ENCODE measurements around the gene FYCO1. TPM values are rescaled to one million over a fixed set of nuclear protein-coding genes. Genes with fewer than 3 reads are reported as not detected.

The FYCO1 gene
- polyA plus RNA-seq, 2 of the 4 experiments (the other 2 are of a cell fraction) = 3.7 to 4.4 TPM

GRCh38 chr3:45964139-45964538 lies 31.5 kb downstream of the FYCO1 start:
- TF ChIP-seq JUN (IDR thresholded peaks at IDR 0.05) (no peak), REST (IDR thresholded peaks at IDR 0.05) (no peak), CHD4 (IDR thresholded peaks at IDR 0.05; ENCODE audit: borderline replicate concordance) (no peak), HOXA7 (CRISPR knock-in tag; IDR thresholded peaks at IDR 0.05) (no peak), KDM1A (IDR thresholded peaks at IDR 0.05; ENCODE audit: low read depth) (no peak), HES2 (IDR thresholded peaks at IDR 0.05) (no peak), POLR2AphosphoS2 (conservative IDR thresholded peaks at IDR 0.05; ENCODE audit: low read length) (no peak), ATOH8 (CRISPR knock-in tag; IDR thresholded peaks at IDR 0.05; ENCODE audit: low read depth) (no peak), NR3C1 (IDR thresholded peaks at IDR 0.05) (no peak)
- FAIRE-seq (no peak), DNase-seq (ENCODE audit: low read depth in 1 of 2, low spot score in 1 of 2) (no peak), ATAC-seq (no peak)
- no peaks in the 10 kb centered on the region for H3K9me3 ChIP-seq
- no peak overlapping the region for H3K4me2 ChIP-seq
- WGBS (ENCODE audit: missing lambda C conversion rate) = 94% methylated on average over 6 of the region's 8 CpGs
- no peak overlapping the region for H3K27ac ChIP-seq
- CTCF ChIA-PET = no interaction called here
- no peak overlapping the region for H3K4me3 ChIP-seq
- H3K4me1 ChIP-seq = no peaks in the 10 kb centered on the region
- POLR2A ChIA-PET = no interaction called here

- ATAC-seq (no peak), FAIRE-seq (no peak), DNase-seq (ENCODE audit: low read depth in 1 of 2, low spot score in 1 of 2) (no peak)
- CTCF ChIA-PET = interaction anchor here (0.7 to 0.9 kb wide), 3 partner anchors 23 to 58 kb away, joined by 3 read pairs; no protein-coding TSS in a partner anchor
- no peaks in the 10 kb centered on the region for H3K9me3 ChIP-seq
- WGBS (ENCODE audit: missing lambda C conversion rate) = 85% methylated on average over 5 of the region's 5 CpGs
- POLR2A ChIA-PET = no interaction called here
- H3K4me1 ChIP-seq = no peaks in the 10 kb centered on the region
- no peak overlapping the region for H3K4me3 ChIP-seq
- H3K27ac ChIP-seq = no peak overlapping the region
- TF ChIP-seq RCOR1 (IDR thresholded peaks at IDR 0.05; ENCODE audit: low read depth, low read length) = no peak
- TF ChIP-seq FOSB (CRISPR knock-in tag; IDR thresholded peaks at IDR 0.05) = no peak
- TF ChIP-seq MYC (IDR thresholded peaks at IDR 0.05; ENCODE audit: borderline replicate concordance, low read length) = no peak
- H3K4me2 ChIP-seq = no peak overlapping the region
Measured at GRCh38 chr3:45962033-45962432, 33.6 kb downstream of the FYCO1 start.

- Histone ChIP-seq H3K27ac (no peak overlapping the region), H3K4me2 (no peak overlapping the region), H3K9me3 (no peaks in the 10 kb centered on the region), H3K4me3 (no peak overlapping the region), H3K4me1 (no peaks in the 10 kb centered on the region)
- no peak for TF ChIP-seq HES2 (IDR thresholded peaks at IDR 0.05)
- no peak for TF ChIP-seq RNF2 (IDR thresholded peaks at IDR 0.05; ENCODE audit: borderline replicate concordance, low read depth)
- no peak for ATAC-seq
- WGBS (ENCODE audit: missing lambda C conversion rate) = 85% methylated on average over 2 of the region's 2 CpGs
- ChIA-PET POLR2A (no interaction called here), CTCF (interaction anchor here (1.0 kb wide), 1 partner anchor 22 kb away, joined by 4 read pairs; no protein-coding TSS in a partner anchor)
- FAIRE-seq = no peak
- DNase-seq (ENCODE audit: low read depth in 1 of 2, low spot score in 1 of 2) = no peak
Measured at GRCh38 chr3:45960289-45960688, 35.3 kb downstream of the FYCO1 start.

GRCh38 chr3:45959201-45959600 lies 36.4 kb downstream of the FYCO1 start:
- POLR2A ChIA-PET = no interaction called here
- TF ChIP-seq E2F6 (IDR thresholded peaks at IDR 0.05; ENCODE audit: borderline replicate concordance, low read depth) = no peak
- TF ChIP-seq SMC3 (IDR thresholded peaks at IDR 0.05) = no peak
- no peak for TF ChIP-seq ZC3H11A (IDR thresholded peaks at IDR 0.05)
- Histone ChIP-seq H3K9me3 (no peaks in the 10 kb centered on the region), H3K4me1 (no peaks in the 10 kb centered on the region), H3K4me3 (no peak overlapping the region), H3K27ac (no peak overlapping the region), H3K4me2 (no peak overlapping the region)
- no peak for FAIRE-seq
- 83% methylated on average over 7 of the region's 7 CpGs for WGBS (ENCODE audit: missing lambda C conversion rate)
- CTCF ChIA-PET = interaction anchor here (1.1 to 2.1 kb wide), 2 partner anchors 10 to 20 kb away, joined by 3 to 5 read pairs; no protein-coding TSS in a partner anchor
- no peak for ATAC-seq
- DNase-seq (ENCODE audit: low read depth in 1 of 2, low spot score in 1 of 2) = no peak

Measured in A549 (cell line).